ENCODE measurements around the gene GRHL3.

- no peak for TF ChIP-seq CTCF (IDR thresholded peaks at IDR 0.05)
- TF ChIP-seq POLR2AphosphoS5 (IDR thresholded peaks at IDR 0.05): no peak
- no peak for TF ChIP-seq POLR2A (IDR thresholded peaks at IDR 0.05)
Measured at GRCh38 chr1:24295535-24295934, 23.6 kb upstream of the GRHL3 start.
